SKM-1 (cell line): ENCODE results near the gene ST7.

Experiments
- DNase-seq: peaks from one replicate; lab custom pipeline; 2025; ENCODE audit not compliant: unreplicated experiment; lab: John Stamatoyannopoulos, UW

The ST7 gene

DNA sequence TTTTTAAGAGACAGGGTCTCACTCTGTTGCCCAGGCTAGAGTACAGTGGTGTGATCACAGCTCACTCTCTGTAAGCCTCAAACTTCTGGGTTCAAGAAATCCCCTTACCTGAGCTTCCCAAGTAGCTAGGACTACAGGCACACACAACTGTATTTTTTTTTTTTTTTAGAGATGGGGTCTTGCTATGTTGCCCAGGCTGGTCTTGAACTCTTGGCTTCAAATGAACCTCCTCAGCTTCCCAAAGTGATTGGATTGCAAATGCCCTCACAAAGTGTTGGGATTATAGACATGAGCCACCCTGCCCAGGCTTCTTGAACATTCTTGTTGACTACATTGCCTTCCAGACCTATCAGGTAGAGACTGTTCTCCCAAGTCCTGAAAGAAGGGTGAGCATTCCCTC is 296.9 kb downstream of the ST7 start:
- DNase-seq = no peak

DNA sequence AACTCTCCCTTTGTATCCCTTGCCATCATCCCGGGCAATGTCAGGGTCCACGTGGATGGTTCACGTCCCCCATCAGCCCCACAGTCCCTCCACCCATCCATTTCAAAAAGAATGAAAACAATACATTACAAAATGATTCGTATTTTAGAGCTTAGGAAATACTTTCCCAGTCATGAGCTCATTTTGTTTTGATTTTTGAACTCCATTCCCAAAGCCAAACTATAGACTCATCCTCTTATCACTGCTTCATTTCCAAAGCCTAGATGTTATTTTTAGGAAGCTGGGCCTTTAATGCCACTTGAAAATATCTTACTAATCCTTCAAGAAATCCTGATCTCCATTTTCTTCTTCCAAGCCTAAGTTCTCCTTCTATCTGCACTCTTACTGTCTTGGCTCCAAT is 297.5 kb downstream of the ST7 start:
- no peak for DNase-seq

DNA sequence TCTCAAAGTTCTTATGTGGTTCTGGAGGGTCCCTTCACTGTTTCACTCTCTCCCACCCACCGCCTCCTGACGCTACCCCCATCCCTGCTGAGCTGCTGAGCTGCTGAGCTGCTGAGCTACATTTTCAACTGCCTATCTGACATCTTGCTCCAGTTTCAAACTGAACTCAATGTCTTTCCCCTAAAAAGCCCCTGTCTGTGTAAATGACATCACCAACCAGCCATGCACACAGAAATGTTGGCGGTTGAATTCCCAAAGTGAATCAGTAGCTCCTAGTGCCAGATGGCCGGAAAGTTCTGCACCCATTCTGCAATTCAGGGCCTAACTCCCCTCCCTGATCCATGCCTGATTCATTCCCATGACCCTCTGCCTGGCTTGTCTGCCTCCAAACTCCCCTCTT is 298.4 kb downstream of the ST7 start:
- no peak for DNase-seq

DNA sequence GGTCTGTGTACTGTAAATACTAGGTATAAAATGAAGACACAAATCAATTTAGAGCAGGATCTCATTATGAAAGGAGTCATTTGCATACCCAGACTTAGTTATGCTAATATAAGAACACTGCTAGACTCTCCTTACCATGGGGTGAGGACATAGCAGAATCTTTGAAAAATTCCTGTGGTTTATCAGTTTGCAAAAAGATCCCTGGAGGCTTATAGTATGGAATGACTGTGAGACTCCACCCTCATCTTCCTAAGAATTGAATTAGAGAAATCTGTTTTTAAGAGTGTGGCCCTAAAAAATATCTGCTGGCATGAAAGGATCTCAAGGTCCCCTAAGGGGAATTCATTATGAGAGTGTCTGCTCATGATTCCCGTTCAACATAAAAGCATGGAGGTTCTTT is 306.3 kb downstream of the ST7 start:
- no peak for DNase-seq

DNA sequence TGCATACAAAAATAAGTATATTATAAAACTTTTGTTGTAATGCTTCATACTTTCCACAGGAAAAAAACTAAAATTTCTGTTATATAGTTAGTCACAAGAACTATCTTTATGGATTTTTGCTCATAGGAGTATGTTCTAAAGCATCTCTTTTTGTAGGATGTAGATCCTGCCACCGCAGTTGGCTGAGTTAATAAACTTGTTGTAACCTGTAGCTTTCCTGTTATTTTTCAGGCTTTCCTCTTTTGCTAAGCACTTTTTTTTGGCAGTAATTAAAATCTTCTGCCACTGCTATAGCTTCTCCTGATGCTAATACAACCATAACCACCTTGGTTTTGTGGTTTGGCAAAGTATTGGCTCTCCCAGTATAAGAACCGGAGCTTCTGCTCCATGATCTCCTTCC is 309.2 kb downstream of the ST7 start:
- no peak for DNase-seq

DNA sequence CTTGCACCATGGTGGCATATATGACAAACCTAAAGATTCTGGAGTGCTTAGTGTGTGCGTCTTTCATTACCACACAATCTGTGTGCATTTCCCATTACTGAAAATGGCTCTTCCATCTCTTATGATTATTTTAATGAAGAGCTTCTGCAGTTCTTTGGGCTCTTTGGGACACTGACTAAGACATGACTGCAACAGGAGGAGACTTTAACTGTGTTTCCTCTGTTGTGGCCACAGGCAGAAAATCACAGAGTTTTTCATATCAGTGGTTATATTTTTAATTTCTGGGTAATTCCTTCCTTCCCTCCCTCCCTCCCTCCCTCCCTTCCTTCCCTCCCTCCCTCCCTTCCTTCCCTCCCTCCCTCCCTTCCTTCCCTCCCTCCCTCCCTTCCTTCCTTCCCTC is 311.4 kb downstream of the ST7 start:
- DNase-seq = no peak

DNA sequence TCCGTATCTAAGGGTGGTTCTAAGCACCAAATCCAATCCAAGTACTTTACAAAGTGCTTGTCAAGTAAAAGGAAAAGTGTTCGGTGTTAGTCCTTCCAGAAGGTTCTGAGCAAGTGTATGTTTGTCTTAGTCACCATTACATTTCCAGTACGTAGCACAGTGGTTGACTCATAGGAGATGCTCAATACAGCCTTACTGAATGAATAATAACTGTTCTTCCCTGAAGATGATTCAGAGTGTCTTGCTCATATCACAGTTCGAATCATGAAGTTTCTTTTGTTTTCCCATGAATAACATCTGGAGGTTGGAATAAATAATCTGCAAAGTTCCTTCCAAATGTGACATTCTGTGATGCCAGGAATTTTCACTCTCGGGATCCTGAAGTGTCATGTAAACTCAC is 316.1 kb downstream of the ST7 start:
- DNase-seq = no peak

DNA sequence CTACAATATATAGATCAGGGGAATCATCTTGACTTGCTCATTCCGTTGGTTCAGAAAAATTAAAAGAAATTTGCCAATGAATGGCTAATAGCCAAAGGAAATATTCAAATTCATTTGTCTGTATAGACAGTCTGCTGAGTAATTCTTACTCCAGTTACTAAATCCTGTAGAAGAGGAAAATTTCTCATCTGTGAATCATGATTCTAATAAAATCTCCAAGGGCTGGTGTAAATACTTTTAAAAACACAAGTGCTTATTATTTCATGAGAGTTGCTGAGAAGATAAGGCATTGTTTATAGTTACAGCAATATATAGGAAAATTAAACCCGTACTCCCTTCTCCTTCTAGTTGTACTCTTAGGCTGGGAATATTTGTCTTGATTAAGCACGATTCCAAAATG is 316.6 kb downstream of the ST7 start:
- DNase-seq = no peak

DNA sequence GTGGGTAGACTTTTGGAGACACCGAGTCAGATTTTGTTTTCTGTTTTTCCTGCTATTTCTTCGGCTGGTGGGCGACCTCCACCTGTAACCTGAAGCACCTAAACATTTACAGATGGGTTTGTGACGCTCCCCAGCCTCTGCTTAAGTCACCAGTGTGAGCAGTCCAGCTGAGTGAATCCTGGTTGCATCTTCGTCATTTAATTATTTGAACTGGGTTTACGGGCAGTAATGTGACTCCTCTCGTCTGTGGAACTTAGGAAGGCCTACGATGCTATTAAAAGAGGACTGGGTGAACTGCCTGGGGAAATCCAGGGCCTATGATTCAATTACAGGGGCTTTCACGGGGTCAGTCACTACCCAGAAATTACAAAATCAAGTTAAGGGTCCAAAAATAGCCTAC is 317.1 kb downstream of the ST7 start:
- no peak for DNase-seq

DNA sequence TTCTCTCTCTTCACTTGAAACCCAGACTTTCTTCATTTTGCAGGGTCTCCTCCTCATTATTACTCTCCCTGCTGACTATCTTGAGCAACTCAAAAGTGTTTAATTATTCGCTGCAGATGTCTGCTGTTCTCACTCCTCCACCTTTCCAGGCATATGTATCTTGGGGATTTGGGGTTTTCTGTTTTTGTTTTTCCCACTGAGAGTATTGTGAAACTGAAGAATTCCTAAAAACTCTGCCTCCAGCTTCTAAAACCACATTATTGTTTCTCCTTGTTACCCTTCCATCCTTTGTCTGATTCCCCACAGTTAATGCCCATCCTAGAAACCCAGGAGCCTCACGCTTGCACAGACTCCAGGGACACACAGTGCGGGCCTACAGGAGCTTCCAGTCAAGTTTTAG is 318.3 kb downstream of the ST7 start:
- no peak for DNase-seq

DNA sequence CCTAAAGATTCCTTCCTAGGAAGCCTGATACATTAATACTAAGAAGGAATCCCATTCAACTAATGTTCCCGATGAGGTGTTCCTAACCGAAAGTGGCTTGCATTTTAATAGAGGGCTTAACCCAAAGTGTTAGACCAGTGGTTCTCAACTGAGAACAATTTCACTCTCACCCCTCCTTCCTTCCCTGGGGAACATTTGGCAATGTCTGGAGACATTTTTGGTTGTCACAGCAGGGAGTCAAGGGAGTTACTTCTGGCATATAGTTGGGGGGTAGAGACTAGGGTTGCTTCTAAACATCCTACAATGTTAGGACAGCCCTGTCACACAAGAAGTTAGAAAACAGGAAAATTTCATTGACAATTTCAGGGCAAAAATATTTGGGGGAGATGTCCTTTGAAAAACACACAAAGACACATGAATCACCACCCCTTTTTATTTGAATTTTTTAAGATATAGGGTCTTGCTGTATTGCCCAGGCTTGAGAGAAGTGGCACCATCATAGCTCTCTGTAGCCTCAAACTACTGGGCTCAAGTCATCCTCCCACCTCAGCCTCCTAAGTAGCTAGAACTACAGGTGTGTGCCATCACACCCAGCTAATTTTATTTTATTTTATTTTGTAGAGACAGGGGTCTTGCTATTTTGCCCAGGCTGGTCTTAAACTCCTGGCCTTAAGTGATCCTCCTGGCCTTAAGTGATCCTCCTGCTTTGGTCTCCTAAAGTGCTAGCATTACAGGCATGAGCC is 318.9 kb downstream of the ST7 start:
- DNase-seq = no peak

DNA sequence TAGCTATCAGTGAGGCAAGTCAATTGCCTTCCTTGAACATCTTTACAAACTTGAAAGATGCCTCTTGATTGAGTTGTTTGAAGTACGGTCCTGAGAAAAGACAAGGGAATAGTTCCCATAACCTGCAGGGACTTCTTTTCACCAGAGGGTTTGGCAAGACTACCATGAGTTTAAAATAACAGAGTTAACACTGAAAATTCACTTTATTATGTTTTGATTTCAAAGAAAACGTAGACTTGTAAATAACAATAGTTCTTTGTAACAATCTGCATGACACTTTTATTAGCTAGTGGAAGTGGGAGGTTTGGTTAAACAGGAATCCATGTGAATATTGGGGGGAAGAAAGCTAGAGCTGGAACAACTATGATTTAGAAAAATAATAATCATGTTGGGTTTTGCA is 320.0 kb downstream of the ST7 start:
- DNase-seq = no peak

DNA sequence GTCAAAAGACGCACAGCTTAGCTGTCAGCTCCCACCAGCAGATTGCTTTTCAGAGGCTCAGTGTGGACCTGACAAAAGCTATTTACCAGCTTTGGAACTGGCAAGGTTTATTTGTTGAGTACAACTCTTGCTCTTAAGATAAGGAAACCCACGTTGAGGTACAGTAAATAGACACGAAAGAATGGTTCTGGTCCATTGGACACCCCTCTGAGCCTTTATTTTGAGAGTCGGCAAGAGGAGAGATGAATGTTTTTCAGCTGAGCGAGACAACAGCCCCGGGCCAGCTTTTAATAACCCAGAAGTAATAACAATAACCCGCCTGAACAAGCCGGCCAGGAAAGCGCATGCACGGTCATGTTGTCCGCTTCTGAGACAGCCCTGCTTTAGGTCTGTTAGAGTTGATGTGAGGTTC is 320.5 kb downstream of the ST7 start:
- DNase-seq = no peak

DNA sequence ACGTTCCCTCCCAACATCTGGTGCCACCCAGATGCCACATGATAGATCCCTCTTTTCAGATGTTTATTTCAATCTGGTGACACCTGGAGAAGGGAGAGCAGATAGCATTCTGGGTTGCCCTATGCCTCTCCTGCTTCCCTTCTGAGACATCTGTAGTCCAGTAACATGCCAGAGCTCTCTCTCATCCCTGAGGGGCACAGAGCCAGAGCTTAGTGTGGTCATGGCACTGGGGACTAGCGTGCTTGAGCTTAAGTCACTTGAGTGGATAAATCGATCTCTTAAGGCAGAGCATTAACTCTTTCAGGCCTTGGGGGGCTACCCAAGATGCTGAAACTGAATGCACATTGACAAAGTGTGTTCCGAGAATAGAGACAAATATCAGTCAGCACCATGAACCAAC is 321.6 kb downstream of the ST7 start:
- DNase-seq = no peak

DNA sequence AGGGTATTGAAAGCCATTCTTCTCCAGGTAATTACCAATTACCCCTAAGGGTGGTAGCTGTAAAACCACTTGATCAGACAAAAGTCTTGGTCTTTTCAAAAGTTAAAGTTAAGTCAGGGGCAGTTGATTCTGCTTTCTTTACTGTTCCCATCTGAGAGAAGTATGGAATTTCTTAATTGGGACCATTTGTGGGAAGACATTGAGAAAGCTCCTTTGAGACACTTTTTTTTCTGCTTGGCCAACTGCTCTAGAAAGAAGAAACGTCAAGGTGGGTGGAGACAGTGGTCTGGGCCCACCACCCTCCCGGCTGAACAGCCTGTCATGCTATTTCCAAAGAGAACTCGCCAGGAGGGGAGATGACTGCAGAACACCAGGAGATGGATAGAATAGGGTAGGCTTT is 324.3 kb downstream of the ST7 start:
- DNase-seq = no peak

DNA sequence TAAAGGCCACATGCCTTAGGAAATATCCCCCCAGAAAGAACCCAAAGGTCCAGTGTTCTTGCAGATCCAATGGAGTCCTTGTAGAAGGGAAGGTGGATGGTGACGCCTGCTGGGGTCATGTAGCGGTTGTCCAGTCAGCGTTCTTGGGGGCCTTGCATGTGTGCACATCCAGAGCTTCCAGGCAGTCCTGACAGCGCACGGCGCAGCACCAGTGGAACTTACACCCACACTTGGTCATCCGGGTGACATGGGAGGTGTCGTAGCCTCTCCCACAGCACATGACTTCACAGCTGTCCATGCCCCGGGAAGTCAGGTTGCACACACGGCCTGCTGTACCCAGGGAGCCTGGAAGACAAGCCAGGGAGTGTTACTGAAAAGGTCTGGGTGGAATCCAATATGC is 324.7 kb downstream of the ST7 start:
- no peak for DNase-seq

DNA sequence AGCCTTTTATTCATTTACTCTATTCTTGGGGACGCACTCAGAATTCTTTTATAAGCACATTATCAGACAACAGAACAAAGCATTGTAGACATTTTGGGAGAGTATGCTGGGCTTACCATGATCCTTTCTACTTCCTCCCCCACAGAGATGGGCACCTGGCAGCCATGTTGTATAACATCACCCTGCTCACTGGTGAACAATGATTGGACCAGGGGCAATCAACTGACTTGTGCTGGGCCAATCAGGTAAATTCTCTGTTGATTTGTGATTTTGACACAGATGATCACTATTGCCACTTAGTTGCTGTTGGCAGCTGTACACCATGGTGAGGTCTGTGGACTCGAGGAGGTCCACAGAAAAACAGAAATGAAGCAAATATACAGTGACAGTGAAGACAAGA is 325.9 kb downstream of the ST7 start:
- DNase-seq = no peak
